GM19351 (cell line): ENCODE data around the gene TBC1D22A.
"Not testable (repeated sequence)": the region's sequence is repeated elsewhere in the genome, so short reads cannot be mapped to it uniquely, and the experiment has no call there.

Source experiments
- ATAC-seq: cut with Tn5 transposase; IDR thresholded peaks from one replicate; pipeline ENCODE4 v1.9.1; 2021; ENCODE audit warnings: mild to moderate bottlenecking, moderate library complexity; ENCODE audit not compliant: unreplicated experiment

The TBC1D22A gene

GRCh38 chr22:47170511-47171440, 408.3 kb downstream of the TBC1D22A start:
- not testable (repeated sequence) for ATAC-seq

GRCh38 chr22:47171441-47172221, 409.2 kb downstream of the TBC1D22A start:
- ATAC-seq = no peak

GRCh38 chr22:47172771-47173534, 410.5 kb downstream of the TBC1D22A start:
- ATAC-seq = no peak

- no peak for ATAC-seq
These were observed 411.1 kb downstream of the TBC1D22A start for GRCh38 chr22:47173535-47174021.

- no peak for ATAC-seq
These were observed 411.6 kb downstream of the TBC1D22A start for GRCh38 chr22:47174096-47174495.

GRCh38 chr22:47174671-47175112, 412.2 kb downstream of the TBC1D22A start:
- no peak for ATAC-seq

- no peak for ATAC-seq
These were observed 412.9 kb downstream of the TBC1D22A start for GRCh38 chr22:47175151-47176025.

GRCh38 chr22:47176026-47176389, 413.6 kb downstream of the TBC1D22A start:
- no peak for ATAC-seq

GRCh38 chr22:47176573-47177333, 414.3 kb downstream of the TBC1D22A start:
- ATAC-seq = no peak

- ATAC-seq = no peak
These were observed 414.9 kb downstream of the TBC1D22A start for GRCh38 chr22:47177334-47177815.

GRCh38 chr22:47178339-47178738, 415.9 kb downstream of the TBC1D22A start:
- no peak for ATAC-seq

- ATAC-seq = no peak
These were observed 418.3 kb downstream of the TBC1D22A start for GRCh38 chr22:47180796-47181195.

GRCh38 chr22:47187176-47187957, 424.9 kb downstream of the TBC1D22A start:
- ATAC-seq = no peak

- no peak for ATAC-seq
These were observed 426.0 kb downstream of the TBC1D22A start for GRCh38 chr22:47188261-47189055.

GRCh38 chr22:47189056-47189916, 426.8 kb downstream of the TBC1D22A start:
- ATAC-seq = no peak

GRCh38 chr22:47190276-47190956, 428.0 kb downstream of the TBC1D22A start:
- ATAC-seq = no peak
